G401 (cell line): ENCODE results near the gene KCTD7. TPM values are rescaled to one million over a fixed set of nuclear protein-coding genes. Genes with fewer than 3 reads are reported as not detected.
"Not testable (repeated sequence)": the region's sequence is repeated elsewhere in the genome, so short reads cannot be mapped to it uniquely, and the experiment has no call there.

Source experiments
- DNase-seq: peaks from one replicate; pipeline ENCODE4 v3.0.0-alpha.2; 2015; ENCODE audit warnings: low spot score
- in situ Hi-C: cut with HindIII; loops from 2 replicates; pipeline ENCODE4 v1.10.0; 2016; ENCODE audit warnings: low sequenced_read_pairs, mixed read lengths
- total RNA-seq: library from RNA; depleted of rRNA; stranded (reverse); fragments of >200 nt; shearing (Covaris generic); gene quantifications from 2 replicates; pipeline ENCODE4 v1.2.3, GENCODE V29; 2014; rRNA removed

KCTD7 gene
- 6.9 and 9.1 TPM in 2 replicates for total RNA-seq

DNA sequence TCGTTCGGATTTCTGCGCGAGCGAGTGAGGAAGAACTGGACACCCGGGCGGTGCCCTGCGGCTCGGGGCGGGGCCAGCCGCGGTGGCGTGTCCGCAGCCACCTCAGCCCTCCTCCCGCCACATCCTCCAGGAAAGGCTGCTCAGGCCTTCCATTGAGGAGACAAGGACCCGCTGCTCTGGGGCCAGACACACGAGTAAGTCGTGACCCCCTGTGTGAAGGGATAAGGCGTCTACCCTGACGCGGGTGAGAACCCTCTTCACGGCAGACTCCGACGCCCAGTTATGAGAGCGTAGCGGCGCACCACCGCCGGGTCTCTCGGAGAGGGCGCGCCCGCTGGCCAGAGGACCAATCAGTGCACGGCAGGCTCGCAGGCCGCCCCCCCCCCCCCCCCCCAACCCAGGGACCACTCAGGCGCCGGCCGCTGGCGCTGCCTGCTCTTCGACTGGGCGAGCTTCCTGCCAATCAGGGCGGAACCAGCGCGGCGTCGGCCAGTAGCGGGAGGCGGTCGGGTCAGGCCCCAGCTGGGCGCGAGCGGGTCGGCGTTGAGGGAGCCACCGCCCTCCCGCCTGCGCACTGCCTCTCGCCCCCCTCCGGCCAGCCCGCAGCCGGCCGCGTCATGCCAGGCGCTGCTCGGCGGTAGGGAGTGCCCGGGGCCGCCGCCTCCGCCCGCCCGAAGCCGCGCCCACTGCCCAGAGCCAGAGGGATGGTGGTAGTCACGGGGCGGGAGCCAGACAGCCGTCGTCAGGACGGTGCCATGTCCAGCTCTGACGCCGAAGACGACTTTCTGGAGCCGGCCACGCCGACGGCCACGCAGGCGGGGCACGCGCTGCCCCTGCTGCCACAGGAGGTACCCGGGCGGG is at the start of gene KCTD7:
TSS of gene KCTD7 (plus strand) at position 521 of the 861 bp plus-strand sequence. CDS start at position 705, 184 bp downstream.
- in situ Hi-C loops: no loop called here
- peak; percentile 96 for DNase-seq

DNA sequence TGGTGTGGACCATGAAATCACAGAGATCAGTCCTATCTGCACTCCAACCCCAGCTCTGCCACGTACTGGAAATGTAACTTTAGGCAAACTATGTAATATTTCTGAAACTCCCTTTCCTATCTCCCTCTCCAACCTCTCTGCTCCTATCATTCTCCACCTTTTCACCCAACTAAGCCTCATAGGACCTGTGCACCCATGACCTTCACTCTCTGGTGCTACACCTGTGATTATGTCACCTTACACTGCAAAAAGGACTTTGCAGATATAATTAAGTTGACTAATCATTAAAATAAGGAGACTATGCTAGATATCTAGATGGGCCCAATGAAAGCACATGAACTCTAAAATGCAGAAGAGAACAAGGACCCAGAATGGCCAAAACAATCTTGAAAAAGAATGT is 48.3 kb upstream of the KCTD7 start:
- in situ Hi-C loops, DNase-seq: not testable (repeated sequence)

DNA sequence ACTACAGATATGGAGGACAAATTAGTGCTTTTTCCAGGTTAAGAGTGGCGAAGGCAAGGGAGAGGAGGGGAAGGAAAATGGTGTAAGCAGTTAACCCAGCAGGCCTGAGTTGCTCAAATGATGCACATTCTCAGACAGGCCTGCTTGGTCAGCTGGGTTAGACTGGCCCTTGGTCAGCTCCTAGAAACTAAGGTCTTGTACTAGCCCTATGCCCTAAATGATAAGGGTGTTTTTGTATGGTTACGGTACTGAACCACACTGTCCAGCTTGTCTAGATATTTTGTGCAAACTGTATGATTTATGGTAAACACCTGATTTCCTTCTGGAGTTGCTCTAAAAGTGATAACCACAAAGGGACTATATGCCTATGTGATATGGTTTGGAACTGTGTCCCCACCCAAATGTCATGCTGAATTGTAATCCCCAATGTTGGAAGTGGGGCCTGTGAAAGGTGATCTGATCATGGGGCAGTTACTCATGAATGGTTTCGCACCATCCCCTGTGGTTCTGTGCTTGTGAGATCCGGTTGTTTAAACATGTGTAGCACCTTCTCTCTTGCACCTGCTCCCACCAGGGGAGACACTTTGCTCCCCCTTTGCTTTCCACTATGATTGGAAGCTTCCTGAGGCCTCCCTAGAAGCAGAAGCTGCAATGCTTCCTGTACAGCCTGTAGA is 45.7 kb upstream of the KCTD7 start:
- DNase-seq, in situ Hi-C loops: not testable (repeated sequence)

DNA sequence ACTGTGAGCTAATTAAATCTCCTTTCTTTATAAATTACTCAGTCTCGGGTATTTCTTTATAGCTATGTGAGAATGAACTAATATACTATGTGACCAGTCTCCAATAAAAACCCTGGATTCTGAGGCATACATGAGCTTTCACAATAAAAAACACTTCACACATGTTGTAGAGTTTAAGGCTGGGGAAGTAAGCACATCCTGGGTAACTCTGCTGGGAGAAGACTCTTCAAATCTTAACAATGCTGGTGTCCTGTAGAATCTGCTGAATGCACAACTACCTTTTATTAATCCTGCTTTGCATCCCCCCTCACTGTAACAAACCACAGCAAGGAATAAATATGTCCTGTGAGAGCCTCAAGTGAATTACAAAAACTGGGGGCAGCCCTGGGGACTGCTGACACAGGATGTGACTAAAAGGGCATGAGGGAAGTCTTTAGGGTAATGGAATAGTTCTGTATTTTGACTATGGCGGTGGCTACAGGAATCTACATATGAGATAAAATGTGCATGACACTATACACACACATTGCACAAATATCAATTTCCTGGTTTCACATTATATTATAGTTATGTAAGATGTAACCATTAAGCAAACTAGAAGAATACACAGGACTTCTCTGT is 45.1 kb upstream of the KCTD7 start:
- in situ Hi-C loops: no loop called here
- no peak for DNase-seq

DNA sequence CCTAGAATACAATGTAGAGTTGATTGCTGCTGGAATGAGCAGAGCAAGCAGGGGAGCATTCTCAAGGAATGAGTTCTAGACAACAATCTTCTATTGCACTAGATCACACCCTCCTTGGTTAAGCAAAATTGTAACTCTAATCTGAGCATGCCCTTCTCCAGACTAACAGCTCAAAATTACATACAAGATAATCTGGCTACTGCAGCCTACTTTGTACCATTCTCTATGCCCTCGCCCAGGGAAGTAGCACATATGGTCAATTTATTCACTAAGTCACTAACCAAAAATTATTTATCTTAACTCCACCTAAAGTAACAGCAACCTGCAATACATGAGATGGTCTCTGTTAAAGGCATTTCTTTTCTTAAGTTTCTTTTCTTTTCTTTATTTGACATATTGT is 42.5 kb upstream of the KCTD7 start:
- DNase-seq: no peak

DNA sequence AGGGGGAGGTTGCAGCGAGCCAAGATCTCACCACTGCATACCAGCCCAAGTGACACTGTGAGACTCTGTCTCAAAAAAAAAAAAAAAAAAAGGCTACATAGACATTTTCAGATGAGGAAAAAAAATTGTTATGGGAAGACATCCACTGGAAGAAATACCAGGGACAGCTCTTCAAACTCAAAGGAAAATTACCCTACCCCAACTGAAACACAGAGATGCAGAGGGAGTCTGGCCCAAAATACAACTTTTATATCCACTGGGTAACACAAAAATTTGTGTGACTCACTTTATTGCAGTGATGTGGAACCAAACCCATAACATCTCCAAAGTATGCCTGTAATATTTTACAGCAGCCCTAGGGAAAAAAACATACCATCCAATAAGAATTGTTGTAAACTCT is 40.5 kb upstream of the KCTD7 start:
- in situ Hi-C loops, DNase-seq: not testable (repeated sequence)

More for the DNA sequence above, 42.5 kb upstream of the KCTD7 start:
- in situ Hi-C loops: no loop called here

DNA sequence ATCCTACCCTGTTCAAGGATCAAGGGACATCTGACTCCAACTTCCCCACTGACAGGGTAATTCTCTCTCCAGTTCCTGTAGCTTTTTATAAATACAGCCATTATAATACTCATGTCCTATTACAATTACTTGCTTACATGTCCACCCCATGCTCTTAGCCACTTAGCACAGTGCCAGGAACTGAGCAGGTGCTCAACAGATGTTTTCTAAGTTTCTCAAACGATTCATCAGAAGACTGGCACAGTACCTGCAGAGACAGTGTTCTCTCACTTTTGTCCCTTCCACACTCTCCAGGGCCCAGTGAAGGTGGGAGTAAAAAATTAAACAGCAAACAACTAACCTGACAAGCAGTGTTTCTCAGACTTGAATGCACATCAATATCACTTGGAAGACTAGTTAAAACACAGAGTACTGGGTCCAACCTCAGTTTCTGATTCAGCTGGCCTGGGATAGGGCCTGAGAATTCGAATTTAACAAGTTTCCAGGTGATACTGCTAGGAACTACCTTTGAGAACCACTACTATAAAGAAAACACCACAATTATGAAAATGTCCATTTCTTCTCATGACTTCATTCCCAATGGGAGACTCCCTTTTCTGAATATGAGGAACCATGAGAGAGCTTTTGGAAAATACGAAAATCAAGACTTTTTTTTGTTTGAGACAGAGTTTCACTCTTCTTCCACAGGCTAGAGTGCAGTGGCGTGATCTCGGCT is 39.7 kb upstream of the KCTD7 start:
- in situ Hi-C loops, DNase-seq: not testable (repeated sequence)

DNA sequence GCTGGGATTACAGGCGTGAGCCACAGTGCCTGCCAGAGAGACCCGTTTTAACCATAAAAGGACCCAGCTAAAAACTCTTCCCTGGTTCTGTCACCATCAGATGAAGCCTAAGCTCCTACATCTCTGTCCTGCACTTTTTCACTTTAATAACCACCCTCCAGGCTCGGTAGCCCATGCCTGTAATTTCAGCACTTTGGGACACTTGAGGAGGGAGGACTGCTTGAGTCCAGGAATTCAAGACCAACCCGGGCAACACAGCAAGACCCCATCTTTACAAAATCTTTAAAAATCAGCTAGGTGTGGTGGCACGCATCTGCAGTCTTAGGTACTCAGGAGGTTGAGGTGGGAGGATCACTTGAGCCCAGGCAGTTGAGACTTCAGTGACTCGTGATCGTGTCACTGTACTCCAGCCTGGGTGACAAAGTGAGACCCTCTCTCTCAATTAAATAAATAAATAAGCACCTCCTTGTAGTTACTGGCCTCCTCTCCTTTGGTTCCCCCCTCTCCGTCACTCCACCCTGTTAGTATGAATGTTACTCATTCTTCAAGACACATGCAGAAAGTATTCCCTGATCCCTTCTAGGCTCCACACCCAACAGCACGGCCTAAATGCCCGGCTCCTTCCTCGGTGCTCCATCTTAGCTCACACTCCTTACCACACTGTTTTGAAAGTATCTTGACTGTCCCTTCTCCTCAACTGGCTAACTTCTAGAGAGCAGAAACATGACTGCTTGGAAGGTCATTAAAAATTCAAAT is 38.2 kb upstream of the KCTD7 start:
- DNase-seq, in situ Hi-C loops: not testable (repeated sequence)

DNA sequence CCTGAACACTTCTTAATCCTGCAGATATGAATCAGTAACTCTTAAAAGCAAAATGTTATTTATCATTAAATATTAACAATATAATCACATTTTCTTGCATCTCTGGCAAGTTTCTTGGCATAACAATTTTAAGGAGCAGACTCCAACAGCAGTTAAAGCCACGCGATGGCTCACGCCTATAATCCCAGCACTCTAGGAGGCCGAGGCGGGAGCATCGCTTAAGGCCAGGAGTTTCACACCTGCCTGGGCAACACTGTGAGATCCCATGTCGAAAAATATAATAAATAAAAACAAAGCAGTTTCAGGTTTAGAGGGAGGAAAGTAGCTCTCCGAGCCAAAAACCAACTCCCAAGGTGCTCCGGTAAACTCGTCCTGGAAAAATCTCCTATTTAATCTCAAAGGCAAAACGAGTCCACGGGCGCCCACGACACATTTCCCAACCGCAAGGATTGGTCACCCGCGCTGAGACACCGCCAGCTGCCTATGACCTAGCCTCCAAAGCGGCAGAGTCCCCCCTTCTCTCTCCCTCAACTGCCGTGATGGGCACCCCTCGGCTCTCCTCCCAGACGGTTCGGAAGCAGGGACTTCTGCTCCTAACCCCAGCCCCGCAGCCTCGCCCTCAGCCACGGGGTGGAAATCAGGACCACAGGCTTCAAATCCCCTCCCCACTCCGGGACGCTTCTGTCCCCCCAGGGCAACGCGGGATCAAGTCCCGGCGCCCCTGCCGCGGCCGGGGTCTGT is 37.5 kb upstream of the KCTD7 start:
- DNase-seq, in situ Hi-C loops: not testable (repeated sequence)

DNA sequence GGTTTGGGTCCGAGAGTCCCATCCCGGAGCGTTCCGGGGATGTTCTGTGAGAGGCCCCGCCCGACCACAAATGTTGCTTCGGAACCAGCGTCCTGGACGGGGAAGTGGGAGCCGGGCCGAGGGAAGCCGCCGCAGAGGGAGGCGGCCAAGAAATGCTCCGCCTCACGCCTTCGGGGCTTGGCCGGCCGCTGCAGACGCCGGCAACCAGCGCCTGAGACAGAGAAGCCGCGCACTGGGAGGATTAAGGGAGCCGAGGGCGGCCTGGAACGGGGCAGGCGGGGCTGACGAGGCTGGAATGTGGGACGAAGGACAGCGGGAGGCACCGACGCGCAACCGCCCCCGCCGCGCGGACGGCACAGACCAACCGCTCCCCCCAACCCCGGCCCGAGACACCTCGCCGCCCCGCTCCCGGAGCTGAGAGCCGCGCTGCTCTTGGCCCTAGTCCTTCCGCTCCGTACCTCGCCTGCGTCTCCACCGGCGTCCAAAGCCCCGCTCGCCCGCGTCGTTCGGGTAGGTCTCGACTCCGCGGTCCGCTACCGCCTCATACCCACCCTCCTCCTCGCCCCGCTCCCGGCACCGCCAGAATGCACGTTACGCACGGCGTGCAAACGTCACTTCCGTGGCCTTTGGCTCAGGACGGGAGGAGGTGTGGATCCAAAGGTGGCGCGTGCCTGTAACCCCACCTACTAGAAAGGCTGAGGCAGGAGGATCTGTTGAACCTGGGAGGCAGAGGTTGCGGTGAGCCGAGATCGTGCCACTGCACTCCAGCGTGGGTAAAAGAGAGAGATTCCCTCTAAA is 36.7 kb upstream of the KCTD7 start:
- peak; percentile 97 for DNase-seq
- in situ Hi-C loops: no loop called here

DNA sequence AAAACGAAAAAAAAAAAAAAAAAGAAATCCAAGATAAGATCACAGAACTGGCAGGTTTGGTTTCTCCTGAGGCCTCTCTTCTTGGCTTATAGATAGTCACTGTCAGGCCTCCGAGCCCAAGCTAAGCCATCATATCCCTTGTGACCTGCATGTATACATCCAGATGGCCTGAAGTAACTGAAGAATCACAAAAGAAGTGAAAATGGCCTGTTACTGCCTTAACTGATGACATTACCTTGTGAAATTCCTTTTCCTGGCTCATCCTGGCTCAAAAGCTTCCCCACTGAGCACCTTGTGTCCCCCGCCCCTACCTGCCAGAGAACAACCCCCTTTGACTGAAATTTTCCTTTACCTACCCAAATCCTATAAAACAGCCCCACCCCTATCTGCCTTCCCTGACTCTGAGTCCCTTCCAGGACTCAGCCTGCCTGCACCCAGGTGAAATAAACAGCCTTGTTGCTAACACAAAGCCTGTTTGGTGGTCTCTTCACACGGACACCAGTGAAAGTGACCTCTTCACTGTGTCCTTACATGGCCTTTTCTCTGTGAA is 36.0 kb upstream of the KCTD7 start:
- in situ Hi-C loops, DNase-seq: not testable (repeated sequence)

DNA sequence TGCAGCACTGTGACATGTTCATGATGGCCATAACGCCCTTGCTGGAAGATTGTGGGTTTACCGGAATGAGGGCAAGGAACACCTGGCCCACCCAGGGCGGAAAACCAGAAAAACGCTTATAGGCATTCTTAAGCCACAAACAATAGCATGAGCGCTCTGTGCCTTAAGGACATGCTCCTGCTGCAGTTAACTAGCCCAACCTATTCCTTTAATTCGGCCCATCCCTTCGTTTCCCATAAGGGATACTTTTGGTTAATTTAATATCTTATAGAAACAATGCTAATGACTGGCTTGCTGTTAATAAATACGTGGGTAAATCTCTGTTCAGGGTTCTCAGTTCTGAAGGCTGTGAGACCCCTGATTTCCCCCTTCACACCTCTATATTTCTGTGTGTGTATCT is 34.6 kb upstream of the KCTD7 start:
- in situ Hi-C loops, DNase-seq: not testable (repeated sequence)

DNA sequence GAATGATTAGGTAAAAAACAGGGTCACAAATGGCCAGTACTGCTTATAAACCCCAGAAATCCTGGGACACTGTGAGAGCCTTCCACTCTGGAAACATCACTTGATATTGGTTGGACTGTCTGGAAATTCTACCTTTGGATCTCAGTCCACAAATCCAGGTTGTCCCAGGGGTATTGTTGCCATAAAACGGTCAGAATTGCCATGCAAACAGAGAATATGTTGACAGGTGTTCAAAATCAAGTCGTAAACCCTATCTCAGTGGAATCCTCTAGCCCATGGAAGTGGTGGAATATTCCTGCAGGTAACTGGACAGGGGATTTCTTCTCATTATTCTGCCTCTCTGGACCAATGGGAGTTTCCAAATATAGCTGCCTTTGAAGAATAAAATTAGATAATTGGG is 31.2 kb upstream of the KCTD7 start:
- no peak for DNase-seq
- in situ Hi-C loops: no loop called here

DNA sequence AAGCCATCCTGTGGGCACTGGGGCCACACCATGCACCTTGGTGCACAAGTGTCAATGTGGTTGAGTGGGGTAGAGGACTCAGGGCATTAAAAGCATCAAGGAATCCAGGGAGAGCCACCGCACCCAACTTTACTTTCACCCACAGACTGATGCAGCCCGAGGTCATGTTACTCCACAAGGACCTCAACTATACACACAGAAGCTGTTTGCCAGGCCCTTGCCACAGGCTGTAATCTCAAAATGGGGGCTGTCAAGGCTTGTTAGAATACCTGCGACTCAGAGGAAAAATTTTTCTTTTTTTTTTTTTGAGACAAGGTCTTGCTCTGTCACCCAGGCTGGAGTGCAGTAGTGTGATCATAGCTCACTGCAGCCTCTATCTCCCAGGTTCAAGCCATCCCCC is 26.5 kb upstream of the KCTD7 start:
- DNase-seq: no peak
- in situ Hi-C loops: no loop called here

DNA sequence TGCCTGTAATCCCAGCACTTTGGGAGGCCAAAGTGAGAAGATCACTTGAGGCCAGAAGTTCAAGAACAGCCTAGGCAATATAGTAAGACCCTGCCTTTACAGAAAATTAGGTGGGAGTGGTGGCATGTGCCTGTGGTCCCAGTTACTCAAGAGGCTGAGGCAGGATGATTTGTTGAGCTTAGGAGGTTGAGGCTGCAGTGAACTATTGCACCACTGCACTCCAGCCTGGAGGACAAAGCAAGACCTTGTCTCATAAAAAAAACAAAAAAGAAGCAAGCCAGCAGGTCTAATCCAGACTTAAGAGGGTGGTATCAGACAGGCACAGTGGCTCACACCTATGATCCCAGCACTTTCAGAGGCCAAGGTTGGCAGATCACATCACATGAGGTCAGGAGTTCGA is 24.5 kb upstream of the KCTD7 start:
- no peak for DNase-seq
- in situ Hi-C loops: no loop called here

DNA sequence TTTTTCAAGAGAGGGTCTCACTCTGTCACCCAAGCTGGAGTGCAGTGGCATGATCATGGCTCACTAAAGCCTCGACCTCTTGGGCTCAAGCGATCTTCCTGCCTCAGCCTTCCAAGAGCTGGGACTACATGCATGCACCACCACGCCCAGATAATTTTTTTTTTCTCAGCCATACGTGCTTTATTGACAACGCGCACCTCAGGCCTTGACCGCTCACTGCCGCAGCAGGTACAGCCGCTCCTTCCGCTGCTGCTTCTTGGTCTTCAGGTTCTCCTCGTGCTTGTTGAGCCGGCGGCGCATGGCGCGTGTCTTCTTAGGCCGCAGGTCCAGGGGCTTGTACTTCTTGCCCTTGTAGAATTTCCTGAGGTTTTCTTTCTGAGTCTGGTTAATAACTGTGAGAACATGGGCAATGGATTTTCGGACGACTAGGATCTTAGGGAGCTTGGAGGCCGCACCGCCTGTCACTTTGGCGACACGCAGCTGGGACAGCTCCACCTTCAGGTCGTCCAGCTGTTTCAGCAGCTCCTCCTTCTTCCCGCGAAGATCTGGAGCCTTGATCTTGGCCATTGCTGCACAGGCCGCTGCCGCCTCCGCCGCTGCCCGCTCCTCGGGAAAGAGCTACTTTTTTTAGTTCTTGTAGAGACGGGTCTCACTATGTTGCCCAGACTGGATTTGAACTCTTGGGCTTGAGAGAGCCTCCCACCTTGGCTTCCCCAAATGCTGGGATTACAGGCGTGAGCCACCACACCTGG is 22.0 kb upstream of the KCTD7 start:
- DNase-seq, in situ Hi-C loops: not testable (repeated sequence)
